Left lung (tissue), 10 donors: Measurements from ENCODE around the gene USP5. TPM values are rescaled to one million over a fixed set of nuclear protein-coding genes. Genes with fewer than 3 reads are reported as not detected.
"Not testable (repeated sequence)": the region's sequence is repeated elsewhere in the genome, so short reads cannot be mapped to it uniquely, and the experiment has no call there.

Experiments
- ATAC-seq: fragments of 200-7000 bp; cut with Tn5 transposase; one replicate; pipeline ENCODE4 v1.9.1; 2020; ENCODE audit warnings: moderate library complexity
- DNase-seq, 4 donors: peaks; one replicate each; pipeline ENCODE4 v3.0.0-alpha.2; 2013 to 2020
- H3K27ac ChIP-seq, 2 donors: fragments of 200-600 bp; sonication (generic) in 1 of 2; one replicate each; pipeline versions ENCODE4 v1.5.0 to v1.8.0; 2020 to 2021
- H3K27me3 ChIP-seq, 2 donors: fragments of 200-600 bp; sonication (generic) in 1 of 2; one replicate each; pipeline versions ENCODE4 v1.5.0 to v1.8.0; 2020 to 2021
- H3K36me3 ChIP-seq, 2 donors: fragments of 200-600 bp; sonication (generic) in 1 of 2; one replicate each; pipeline versions ENCODE4 v1.5.0 to v1.8.0; 2020 to 2021
- H3K4me1 ChIP-seq, 2 donors: fragments of 200-600 bp; one replicate each; pipeline ENCODE4 v1.8.0; 2021
- H3K4me3 ChIP-seq, 2 donors: fragments of 200-600 bp; sonication (generic) in 1 of 2; one replicate each; pipeline versions ENCODE4 v1.5.0 to v1.8.0; 2020 to 2021; ENCODE audit warnings: mild to moderate bottlenecking in 1 of 2
- H3K9me3 ChIP-seq, 2 donors: fragments of 200-600 bp; sonication (generic) in 1 of 2; one replicate each; pipeline versions ENCODE4 v1.5.0 to v1.8.0; 2020 to 2021
- intact Hi-C, 2 donors: fragments of 100-400 bp; cut with DNase I; formaldehyde crosslinking; loops; one replicate each; pipeline versions ENCODE4 v1.11.2 to v1.14.2; 2022
- polyA plus RNA-seq, 6 donors: library from polyadenylated mRNA; unstranded; fragments of 120-200 nt; gene quantifications; one replicate each; pipeline ENCODE4 v1.2.1, GENCODE V29; 2013; ENCODE audit not compliant: insufficient read length in 6 of 6
- total RNA-seq, 2 donors: library from RNA; stranded (reverse); fragmentation: NEBNext Ultra II Directional; extraction: Animal tissue kit (Norgen Biotek cat#: 25700); gene quantifications; one replicate each; pipeline ENCODE4 v1.2.1, GENCODE V29; 2021
- TF ChIP-seq, protein P1 (sequence below), 2 donors: fragments of 200-600 bp; sonication (generic) in 1 of 2; IDR thresholded peaks; one replicate each; pipeline versions ENCODE4 v1.5.0 to v1.8.0; 2021; ENCODE audit warnings: antibody characterized with exemption in 2 of 2
- donor health status: DM: no; HTN: yes; CAD: no.
- donor health status: DM: no; HTN: no; CAD: no.

USP5 gene
- total and polyA plus RNA-seq, 8 donors = 50.8 to 90.2 (median 59.7) TPM

DNA sequence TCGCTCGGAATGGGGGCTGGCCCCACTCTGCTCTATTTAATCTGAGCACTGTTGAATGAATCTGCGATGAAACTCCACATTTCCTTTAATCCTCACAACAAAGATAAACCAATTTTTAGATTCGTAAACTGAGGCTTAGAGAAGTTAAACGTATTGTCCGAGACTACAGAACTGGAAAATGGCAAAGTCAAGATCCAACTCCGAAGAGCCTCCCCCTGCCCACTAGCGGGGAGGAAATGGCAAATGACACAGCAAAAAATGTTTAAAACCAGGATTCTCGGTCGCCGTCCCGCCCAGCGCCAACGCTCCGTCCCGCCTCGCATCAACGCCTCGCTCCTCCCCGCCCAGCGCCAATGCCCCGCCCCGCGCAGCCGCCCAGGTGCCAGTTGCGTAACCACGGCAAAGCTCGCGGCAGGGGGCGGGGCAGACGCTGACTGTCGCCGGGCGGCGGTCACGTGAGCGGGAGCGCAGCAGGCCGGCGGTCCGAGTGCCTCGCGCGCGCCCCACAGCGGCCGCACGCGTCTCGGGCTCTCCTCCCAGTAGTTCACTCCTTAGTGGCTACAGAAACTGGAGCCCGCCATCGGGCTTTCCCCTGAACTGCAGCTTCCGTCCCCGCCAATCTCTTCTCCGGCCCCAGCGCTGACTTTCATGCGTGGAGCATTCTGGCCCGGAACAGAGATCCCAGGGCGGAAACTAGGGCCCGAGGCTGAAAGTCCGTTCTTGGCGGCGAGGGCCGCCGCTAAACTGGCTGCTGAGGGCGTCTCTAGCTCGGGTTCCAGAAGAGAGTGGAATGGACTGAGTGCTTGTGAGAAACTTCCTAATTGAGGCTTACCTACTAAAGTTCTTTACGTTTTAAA lies 39.1 kb downstream of the USP5 start:
- intact Hi-C loops = no loop called here
- Histone ChIP-seq H3K4me1 (peaks cover 9 to 34% of the 10 kb centered on the region in 2 donors), H3K27me3 (no peaks in the 10 kb centered on the region), H3K27ac (peak overlapping the region; percentile 94), H3K9me3 (no peaks in the 10 kb centered on the region), H3K36me3 (peaks cover 0 to 5% of the 10 kb centered on the region in 2 donors), H3K4me3 (peak overlapping the region; percentile 41 to 43)
- ATAC-seq (peak; percentile 98), DNase-seq (peak; percentile 97 to 100 (median 98))
- TF ChIP-seq, protein P1, sequence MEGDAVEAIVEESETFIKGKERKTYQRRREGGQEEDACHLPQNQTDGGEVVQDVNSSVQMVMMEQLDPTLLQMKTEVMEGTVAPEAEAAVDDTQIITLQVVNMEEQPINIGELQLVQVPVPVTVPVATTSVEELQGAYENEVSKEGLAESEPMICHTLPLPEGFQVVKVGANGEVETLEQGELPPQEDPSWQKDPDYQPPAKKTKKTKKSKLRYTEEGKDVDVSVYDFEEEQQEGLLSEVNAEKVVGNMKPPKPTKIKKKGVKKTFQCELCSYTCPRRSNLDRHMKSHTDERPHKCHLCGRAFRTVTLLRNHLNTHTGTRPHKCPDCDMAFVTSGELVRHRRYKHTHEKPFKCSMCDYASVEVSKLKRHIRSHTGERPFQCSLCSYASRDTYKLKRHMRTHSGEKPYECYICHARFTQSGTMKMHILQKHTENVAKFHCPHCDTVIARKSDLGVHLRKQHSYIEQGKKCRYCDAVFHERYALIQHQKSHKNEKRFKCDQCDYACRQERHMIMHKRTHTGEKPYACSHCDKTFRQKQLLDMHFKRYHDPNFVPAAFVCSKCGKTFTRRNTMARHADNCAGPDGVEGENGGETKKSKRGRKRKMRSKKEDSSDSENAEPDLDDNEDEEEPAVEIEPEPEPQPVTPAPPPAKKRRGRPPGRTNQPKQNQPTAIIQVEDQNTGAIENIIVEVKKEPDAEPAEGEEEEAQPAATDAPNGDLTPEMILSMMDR (IDR thresholded peaks at IDR 0.05) = peak; percentile 86 to 94

DNA sequence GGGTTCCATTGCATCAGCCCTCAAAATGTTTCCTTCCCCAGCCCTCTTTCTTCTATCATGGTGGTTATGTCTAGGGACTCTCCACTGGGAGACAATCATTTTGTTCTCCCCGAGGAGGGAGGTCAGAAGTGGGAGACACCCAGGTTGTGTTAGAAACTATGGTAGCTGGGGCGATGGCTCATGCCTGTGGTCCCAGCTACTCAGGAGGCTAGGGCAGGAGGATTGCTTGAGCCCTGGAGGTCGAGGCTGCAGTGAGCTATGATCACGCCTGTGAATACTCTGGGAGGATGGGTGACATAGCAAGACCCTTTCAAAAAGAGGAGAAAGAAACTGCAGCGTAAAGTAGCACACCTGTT lies 39.7 kb downstream of the USP5 start:
- H3K27me3 ChIP-seq = no peaks in the 10 kb centered on the region
- intact Hi-C loops = no loop called here
- peaks cover 0 to 5% of the 10 kb centered on the region in 2 donors for H3K36me3 ChIP-seq
- H3K4me1 ChIP-seq = peaks cover 9 to 34% of the 10 kb centered on the region in 2 donors
- no peaks in the 10 kb centered on the region for H3K9me3 ChIP-seq
- peak; percentile 1 for ATAC-seq
- TF ChIP-seq, protein P1 (IDR thresholded peaks at IDR 0.05) = no peak
- peak in 1 of 4 donors; percentile 30 for DNase-seq
- H3K4me3 ChIP-seq = peak overlapping the region; percentile 41 to 43
- peak overlapping the region; percentile 94 for H3K27ac ChIP-seq

DNA sequence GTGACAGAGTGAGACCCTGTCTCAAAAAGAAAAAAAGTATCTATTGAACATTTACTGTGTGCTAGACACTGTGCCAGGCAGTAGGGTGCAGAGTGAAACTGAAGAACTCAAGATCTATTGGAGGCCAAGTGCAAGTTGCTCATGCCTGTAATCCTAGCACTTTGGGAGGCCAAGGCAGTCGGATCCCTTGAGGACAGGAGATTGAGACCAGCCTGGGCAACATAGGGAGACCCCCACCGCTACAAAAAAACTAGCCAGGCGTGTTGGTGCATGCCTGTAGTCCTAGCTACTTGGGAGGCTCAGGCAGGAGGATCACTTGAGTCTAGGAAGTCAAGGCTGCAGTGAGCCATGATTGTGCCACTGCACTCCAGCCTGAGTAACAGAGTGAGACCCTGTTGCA lies 40.7 kb downstream of the USP5 start:
- H3K4me3 ChIP-seq, H3K36me3 ChIP-seq, H3K27me3 ChIP-seq, H3K9me3 ChIP-seq, H3K27ac ChIP-seq, ATAC-seq, intact Hi-C loops: not testable (repeated sequence)
- H3K4me1 ChIP-seq = peaks cover 9 to 27% of the 10 kb centered on the region in 2 donors
- peak in 1 of 4 donors; percentile 13 for DNase-seq

DNA sequence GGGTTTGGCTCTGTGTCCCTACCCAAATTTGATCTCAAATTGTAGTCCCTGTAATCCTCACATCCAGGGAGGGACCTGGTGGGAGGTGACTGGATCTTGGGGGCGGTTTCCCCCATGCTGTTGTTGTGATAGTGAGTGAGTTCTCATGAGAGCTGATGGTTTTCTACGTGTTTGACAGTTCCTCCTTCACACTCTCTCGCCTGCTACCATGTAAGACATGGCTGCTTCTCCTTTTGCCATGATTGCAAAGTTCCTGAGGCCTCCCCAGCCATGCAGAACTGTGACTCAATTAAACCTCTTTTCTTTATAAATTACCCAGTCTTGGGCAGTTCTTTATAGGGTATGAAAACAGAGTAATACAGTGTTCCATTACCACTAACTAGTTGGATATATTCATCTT lies 42.4 kb downstream of the USP5 start:
- ATAC-seq (no peak), DNase-seq (peak in 1 of 4 donors; percentile 24)
- no peak overlapping the region for H3K4me3 ChIP-seq
- peak overlapping the region in 1 of 2 donors; percentile 30 for H3K27ac ChIP-seq
- intact Hi-C loops = no loop called here
- H3K9me3 ChIP-seq = no peaks in the 10 kb centered on the region
- H3K4me1 ChIP-seq = peaks cover 9 to 25% of the 10 kb centered on the region in 2 donors
- no peaks in the 10 kb centered on the region for H3K27me3 ChIP-seq
- TF ChIP-seq, protein P1 (IDR thresholded peaks at IDR 0.05) = no peak
- H3K36me3 ChIP-seq = no peaks in the 10 kb centered on the region

DNA sequence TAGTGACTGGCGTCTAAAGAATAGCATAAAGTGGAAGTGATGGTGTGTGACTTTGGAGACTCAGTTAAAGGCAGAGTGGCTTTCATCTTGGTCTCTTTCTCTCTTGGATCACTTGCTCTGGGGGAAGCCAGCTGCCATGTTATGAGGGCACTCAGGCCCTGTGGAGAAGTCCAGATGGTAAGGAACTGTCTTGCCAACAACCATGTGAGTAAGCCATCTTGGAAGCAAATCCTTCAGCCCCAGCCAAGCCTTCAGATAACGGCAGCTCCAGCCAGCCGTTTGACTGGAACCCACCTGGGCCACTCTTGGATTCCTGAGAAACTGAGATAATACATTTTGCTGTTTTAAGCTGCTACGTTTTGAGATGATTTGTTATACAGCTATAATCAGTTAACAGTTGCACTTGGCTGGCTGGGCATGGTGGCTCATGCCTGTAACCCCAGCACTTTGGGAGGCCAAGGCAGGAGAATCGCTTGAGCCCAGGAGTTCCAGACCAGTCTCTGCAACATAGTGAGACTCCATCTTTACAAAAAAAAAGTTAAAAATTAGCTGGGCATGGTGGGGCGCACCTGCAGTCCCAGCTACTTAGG lies 45.0 kb downstream of the USP5 start:
- TF ChIP-seq, protein P1 (IDR thresholded peaks at IDR 0.05) = no peak
- Histone ChIP-seq H3K4me1 (peaks cover 0 to 20% of the 10 kb centered on the region in 2 donors), H3K27ac (no peak overlapping the region), H3K9me3 (no peaks in the 10 kb centered on the region), H3K4me3 (no peak overlapping the region), H3K27me3 (no peaks in the 10 kb centered on the region), H3K36me3 (no peaks in the 10 kb centered on the region)
- ATAC-seq = no peak
- DNase-seq = no peak
- intact Hi-C loops = no loop called here
